Esophagus squamous epithelium (tissue), 5 donors: ENCODE results near the gene PITRM1. TPM values are rescaled to one million over a fixed set of nuclear protein-coding genes. Genes with fewer than 3 reads are reported as not detected.

Experiments
- DNase-seq: peaks from one replicate; lab custom pipeline; 2025; lab: John Stamatoyannopoulos, UW
- H3K27ac ChIP-seq, 4 donors: fragments of 200-600 bp; sonication (generic); one replicate each; pipeline ENCODE4 v1.5.1; 2016 to 2019; ENCODE audit warnings: mild to moderate bottlenecking in 1 of 4
- H3K27me3 ChIP-seq, 4 donors: fragments of 200-600 bp; sonication (generic); 1 replicate in 3 of 4; 2 replicates in 1 of 4; pipeline versions ENCODE4 v1.5.1 to v1.6.0; 2017 to 2021; ENCODE audit warnings: antibody characterized with exemption in 1 of 4
- H3K36me3 ChIP-seq, 3 donors: fragments of 200-600 bp; sonication (generic); one replicate each; pipeline ENCODE4 v1.5.1; 2016 to 2019
- H3K4me1 ChIP-seq, 3 donors: fragments of 200-600 bp; sonication (generic); one replicate each; pipeline ENCODE4 v1.5.1; 2017 to 2019
- H3K4me3 ChIP-seq, 4 donors: fragments of 200-600 bp; sonication (generic); 1 replicate in 3 of 4; 2 replicates in 1 of 4; pipeline ENCODE4 v1.5.1; 2016 to 2019; ENCODE audit warnings: mild to moderate bottlenecking in 2 of 4, moderate library complexity in 1 of 4
- H3K9me3 ChIP-seq, 3 donors: fragments of 200-600 bp; sonication (generic); one replicate each; pipeline ENCODE4 v1.5.1; 2016 to 2019
- CTCF ChIP-seq, 6 experiments: fragments of 450-650 bp in 4 of 6; fragments of 200-600 bp in 2 of 6; sonication (generic) in 2 of 6; IDR thresholded peaks; one replicate each; pipeline ENCODE4 v1.5.1; 2016 to 2019; ENCODE audit warnings: antibody characterized with exemption in 6 of 6, mild to moderate bottlenecking in 4 of 6, moderate library complexity in 4 of 6
- POLR2A ChIP-seq, 4 donors: fragments of 450-650 bp; IDR thresholded peaks; one replicate each; pipeline ENCODE4 v1.6.1; 2017; ENCODE audit warnings: antibody characterized with exemption in 4 of 4, mild to moderate bottlenecking in 4 of 4, moderate library complexity in 3 of 4
- WGBS, 2 donors: methylation state at CpG; one replicate each; pipeline ENCODE4 v1.1.5; 2018; 5-methylcytosine and 5-hydroxymethylcytosine counted together
- intact Hi-C: fragments of 100-400 bp; cut with DNase I; formaldehyde crosslinking; loops from one replicate; pipeline ENCODE4 v1.15.0; 2022
- total RNA-seq, 4 donors: library from RNA; depleted of rRNA; stranded (reverse); fragments of >200 nt; gene quantifications; one replicate each; pipeline ENCODE4 v1.1.0, GENCODE V29; 2016
- donor health status: DM: yes; HTN: yes; CAD: no.

PITRM1 gene
- total RNA-seq, 4 donors from 2014 or later, result 59.2 to 72.5 (median 65.9) TPM

GRCh38 chr10:3136763-3137611 lies 35.6 kb downstream of the PITRM1 start:
- H3K4me3 ChIP-seq, result no peak overlapping the region
- no peaks in the 10 kb centered on the region for H3K9me3 ChIP-seq
- peak overlapping the region in 3 of 4 donors; percentile 66 to 83 (median 75) for H3K27ac ChIP-seq
- TF ChIP-seq CTCF (IDR thresholded peaks at IDR 0.05) (no peak), POLR2A (IDR thresholded peaks at IDR 0.05) (no peak)
- intact Hi-C loops, result no loop called here
- peaks cover 39 to 100% (median 54%) of the 10 kb centered on the region in 3 donors for H3K36me3 ChIP-seq
- H3K27me3 ChIP-seq, result no peaks in the 10 kb centered on the region
- H3K4me1 ChIP-seq, result peaks cover 0 to 47% (median 8%) of the 10 kb centered on the region in 3 donors
- no peak for DNase-seq
- 71 to 82% methylated on average over 15 to 17 of the region's 21 CpGs for WGBS, 2 donors

- Histone ChIP-seq H3K27me3 (no peaks in the 10 kb centered on the region), H3K4me3 (no peak overlapping the region), H3K36me3 (peaks cover 39 to 100% (median 54%) of the 10 kb centered on the region in 3 donors), H3K27ac (peak overlapping the region in 3 of 4 donors; percentile 66 to 83 (median 75)), H3K9me3 (no peaks in the 10 kb centered on the region), H3K4me1 (peaks cover 0 to 49% (median 8%) of the 10 kb centered on the region in 3 donors)
- 47 to 82% methylated on average over 8 to 14 of the region's 14 CpGs for WGBS, 2 donors
- intact Hi-C loops, result no loop called here
- TF ChIP-seq CTCF (IDR thresholded peaks at IDR 0.05), result no peak
- TF ChIP-seq POLR2A (IDR thresholded peaks at IDR 0.05), result no peak
- DNase-seq, result no peak
These were observed 36.2 kb downstream of the PITRM1 start for GRCh38 chr10:3136336-3136735.

GRCh38 chr10:3135006-3135405 lies 37.6 kb downstream of the PITRM1 start:
- Histone ChIP-seq H3K9me3 (no peaks in the 10 kb centered on the region), H3K27ac (no peak overlapping the region), H3K27me3 (no peaks in the 10 kb centered on the region), H3K4me3 (no peak overlapping the region), H3K36me3 (peaks cover 36 to 98% (median 51%) of the 10 kb centered on the region in 3 donors), H3K4me1 (peaks cover 0 to 50% (median 8%) of the 10 kb centered on the region in 3 donors)
- WGBS, 2 donors, result 89 to 90% methylated on average over 3 of the region's 3 CpGs
- DNase-seq, result no peak
- TF ChIP-seq CTCF (IDR thresholded peaks at IDR 0.05), result no peak
- TF ChIP-seq POLR2A (IDR thresholded peaks at IDR 0.05), result no peak
- intact Hi-C loops, result no loop called here

- Histone ChIP-seq H3K27ac (no peak overlapping the region), H3K9me3 (no peaks in the 10 kb centered on the region), H3K36me3 (peaks cover 30 to 98% (median 46%) of the 10 kb centered on the region in 3 donors), H3K4me3 (no peak overlapping the region), H3K27me3 (no peaks in the 10 kb centered on the region), H3K4me1 (peaks cover 0 to 47% (median 8%) of the 10 kb centered on the region in 3 donors)
- DNase-seq, result no peak
- intact Hi-C loops, result no loop called here
- WGBS, 2 donors, result 76 to 81% methylated on average over 5 of the region's 5 CpGs
- no peak for TF ChIP-seq CTCF (IDR thresholded peaks at IDR 0.05)
These were observed 38.6 kb downstream of the PITRM1 start for GRCh38 chr10:3133948-3134347.
